Measurements from ENCODE around the gene PSPN.
"Not testable (repeated sequence)": the region's sequence is repeated elsewhere in the genome, so short reads cannot be mapped to it uniquely, and the experiment has no call there.

Gene PSPN

GRCh38 chr19:6402837-6403608, 27.3 kb upstream of the PSPN start:
- no peak for DNase-seq (ENCODE audit: low spot score)

GRCh38 chr19:6402058-6402457, 26.3 kb upstream of the PSPN start:
- no peak for DNase-seq (ENCODE audit: low spot score)

GRCh38 chr19:6400062-6400944, 24.6 kb upstream of the PSPN start:
- not testable (repeated sequence) for DNase-seq (ENCODE audit: low spot score)

GRCh38 chr19:6396305-6396704, 20.6 kb upstream of the PSPN start:
- DNase-seq (ENCODE audit: low spot score), result no peak

- DNase-seq (ENCODE audit: low spot score), result no peak
These were observed 19.1 kb upstream of the PSPN start for GRCh38 chr19:6394831-6395230.

- no peak for DNase-seq (ENCODE audit: low spot score)
These were observed 18.3 kb upstream of the PSPN start for GRCh38 chr19:6393983-6394412.

GRCh38 chr19:6393074-6393982, 17.6 kb upstream of the PSPN start, which contains the start of gene GTF2F1:
GTF2F1 (minus strand) TSS chr19:6393164; CDS start chr19:6392995, 169 bp downstream.
- peak; percentile 99 for DNase-seq (ENCODE audit: low spot score)

GRCh38 chr19:6392221-6393073, 16.7 kb upstream of the PSPN start:
- peak; percentile 5 for DNase-seq (ENCODE audit: low spot score)

GRCh38 chr19:6387372-6387771, 11.6 kb upstream of the PSPN start:
- DNase-seq (ENCODE audit: low spot score), result peak; percentile 7

GRCh38 chr19:6384381-6384780, 8.6 kb upstream of the PSPN start:
- no peak for DNase-seq (ENCODE audit: low spot score)

- DNase-seq (ENCODE audit: low spot score), result peak; percentile 16
These were observed 7.5 kb upstream of the PSPN start for GRCh38 chr19:6383188-6383587.

GRCh38 chr19:6381030-6381750, 5.5 kb upstream of the PSPN start:
- no peak for DNase-seq (ENCODE audit: low spot score)

GRCh38 chr19:6379744-6380143, 4.0 kb upstream of the PSPN start:
- no peak for DNase-seq (ENCODE audit: low spot score)

GRCh38 chr19:6378486-6378885, 2.8 kb upstream of the PSPN start:
- DNase-seq (ENCODE audit: low spot score), result peak; percentile 22

GRCh38 chr19:6378041-6378440, 2.3 kb upstream of the PSPN start:
- DNase-seq (ENCODE audit: low spot score), result no peak

GRCh38 chr19:6376512-6377190, 918 bp upstream of the PSPN start:
- no peak for DNase-seq (ENCODE audit: low spot score)

- DNase-seq (ENCODE audit: low spot score), result no peak
These were observed 872 bp downstream of the PSPN start for GRCh38 chr19:6374711-6375410.

- DNase-seq (ENCODE audit: low spot score), result no peak
These were observed 1.5 kb downstream of the PSPN start for GRCh38 chr19:6374161-6374709.

- no peak for DNase-seq (ENCODE audit: low spot score)
These were observed 2.0 kb downstream of the PSPN start for GRCh38 chr19:6373813-6374108.

All from D341Med (cell line).